PFSK-1 (cell line): Measurements from ENCODE around the gene MGAT4A.

ENCODE experiments used
- SIN3A ChIP-seq: IDR thresholded peaks from 2 replicates; pipeline ENCODE4 v1.6.1; 2012; ENCODE audit warnings: mild to moderate bottlenecking, low read length, moderate library complexity, borderline replicate concordance; ENCODE audit not compliant: insufficient read depth
- TF ChIP-seq, protein P1 (sequence below), 2 experiments: IDR thresholded peaks; 2 replicates each; pipeline versions ENCODE4 v1.6.1 to v1.8.0; 2011 to 2012; ENCODE audit warnings: low read depth in 2 of 2, low read length in 2 of 2, control low read depth in 1 of 2, inconsistent platforms in 1 of 2, mild to moderate bottlenecking in 1 of 2, moderate library complexity in 1 of 2; ENCODE audit not compliant: insufficient read depth in 1 of 2

DNA sequence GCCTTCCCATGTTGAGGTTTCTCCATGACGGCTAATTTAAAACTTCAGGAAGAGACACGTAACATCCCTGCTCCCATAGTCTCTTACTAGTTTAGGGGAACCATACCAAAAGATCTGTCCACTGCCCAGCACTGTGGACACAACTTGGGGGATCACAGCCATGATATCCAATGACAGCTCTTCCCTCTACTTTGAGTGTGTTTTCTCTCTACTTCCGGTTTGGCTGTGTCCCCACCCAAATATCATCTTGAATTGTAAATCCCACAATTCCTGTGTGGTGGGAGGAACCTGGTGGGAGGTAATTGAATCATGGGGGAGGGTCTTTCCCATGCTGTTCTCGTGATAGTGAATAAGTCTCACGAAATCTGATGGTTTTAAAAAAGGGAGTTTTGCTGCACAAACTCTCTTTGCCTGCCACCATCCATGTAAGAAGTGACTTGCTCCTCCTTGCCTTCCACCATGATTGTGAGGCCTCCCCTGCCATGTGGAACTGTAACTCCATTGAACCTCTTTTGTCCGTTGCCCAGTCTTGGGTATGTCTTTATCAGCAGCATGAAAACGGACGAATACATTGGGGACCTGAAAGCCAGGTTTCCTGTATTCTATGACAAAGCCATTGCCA lies 1.6 kb upstream of the MGAT4A start:
- TF ChIP-seq, protein P1, sequence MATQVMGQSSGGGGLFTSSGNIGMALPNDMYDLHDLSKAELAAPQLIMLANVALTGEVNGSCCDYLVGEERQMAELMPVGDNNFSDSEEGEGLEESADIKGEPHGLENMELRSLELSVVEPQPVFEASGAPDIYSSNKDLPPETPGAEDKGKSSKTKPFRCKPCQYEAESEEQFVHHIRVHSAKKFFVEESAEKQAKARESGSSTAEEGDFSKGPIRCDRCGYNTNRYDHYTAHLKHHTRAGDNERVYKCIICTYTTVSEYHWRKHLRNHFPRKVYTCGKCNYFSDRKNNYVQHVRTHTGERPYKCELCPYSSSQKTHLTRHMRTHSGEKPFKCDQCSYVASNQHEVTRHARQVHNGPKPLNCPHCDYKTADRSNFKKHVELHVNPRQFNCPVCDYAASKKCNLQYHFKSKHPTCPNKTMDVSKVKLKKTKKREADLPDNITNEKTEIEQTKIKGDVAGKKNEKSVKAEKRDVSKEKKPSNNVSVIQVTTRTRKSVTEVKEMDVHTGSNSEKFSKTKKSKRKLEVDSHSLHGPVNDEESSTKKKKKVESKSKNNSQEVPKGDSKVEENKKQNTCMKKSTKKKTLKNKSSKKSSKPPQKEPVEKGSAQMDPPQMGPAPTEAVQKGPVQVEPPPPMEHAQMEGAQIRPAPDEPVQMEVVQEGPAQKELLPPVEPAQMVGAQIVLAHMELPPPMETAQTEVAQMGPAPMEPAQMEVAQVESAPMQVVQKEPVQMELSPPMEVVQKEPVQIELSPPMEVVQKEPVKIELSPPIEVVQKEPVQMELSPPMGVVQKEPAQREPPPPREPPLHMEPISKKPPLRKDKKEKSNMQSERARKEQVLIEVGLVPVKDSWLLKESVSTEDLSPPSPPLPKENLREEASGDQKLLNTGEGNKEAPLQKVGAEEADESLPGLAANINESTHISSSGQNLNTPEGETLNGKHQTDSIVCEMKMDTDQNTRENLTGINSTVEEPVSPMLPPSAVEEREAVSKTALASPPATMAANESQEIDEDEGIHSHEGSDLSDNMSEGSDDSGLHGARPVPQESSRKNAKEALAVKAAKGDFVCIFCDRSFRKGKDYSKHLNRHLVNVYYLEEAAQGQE (IDR thresholded peaks at IDR 0.05; ENCODE audit: insufficient read depth in 1 of 2, low read depth in 2 of 2, low read length in 2 of 2), result no peak
- no peak for TF ChIP-seq SIN3A
